ENCODE data around the gene JHY. TPM values are rescaled to one million over a fixed set of nuclear protein-coding genes. Genes with fewer than 3 reads are reported as not detected.

Gene JHY
- total RNA-seq, 1 experiment from 2014 or later = 0.79 TPM

GRCh38 chr11:122883646-122883979, 1.1 kb downstream of the JHY start:
- Mint-ChIP-seq H3K9me3 (no peaks in the 10 kb centered on the region), H3K4me1 (peaks cover 23 to 25% of the 10 kb centered on the region in 2 experiments), H3K27me3 (ENCODE audit: low read depth) (peaks cover 25% of the 10 kb centered on the region), H3K36me3 (ENCODE audit: insufficient read depth in 1 of 3, low read depth in 3 of 3) (no peaks in the 10 kb centered on the region), H3K27ac (no peak overlapping the region), H3K4me3 (peak overlapping the region; percentile 74 to 81)
- no peak overlapping the region for H2AK5ac ChIP-seq (ENCODE audit: insufficient read length, low read length)
- no peak overlapping the region for H4K5ac ChIP-seq (ENCODE audit: insufficient read length, low read depth, low read length)
- no peak overlapping the region for H2BK12ac ChIP-seq (ENCODE audit: insufficient read length, low read depth, low read length)
- H3K4me2 ChIP-seq (ENCODE audit: insufficient read depth, insufficient read length, low read length) = peak overlapping the region; percentile 71
- no peaks in the 10 kb centered on the region for H3K9me3 ChIP-seq (ENCODE audit: control insufficient read depth, low read depth, low read length)
- H3K9ac ChIP-seq (ENCODE audit: extremely low read depth, insufficient read length, low read length) = no peak overlapping the region
- no peak overlapping the region for H3K18ac ChIP-seq (ENCODE audit: insufficient read length, low read depth, low read length)
- no peak overlapping the region for H2BK20ac ChIP-seq (ENCODE audit: low read depth, low read length, poor library complexity, severe bottlenecking)
- no peak overlapping the region for H3T11ph ChIP-seq (ENCODE audit: low read length)
- WGBS (ENCODE audit: extremely low coverage, insufficient read length, low lambda C conversion rate) = no CpG with 5 or more reads among the region's 3 CpGs
- no peak overlapping the region for H3K23ac ChIP-seq (ENCODE audit: insufficient read length, low read depth, low read length)
- no peak overlapping the region for H4K8ac ChIP-seq (replicated peaks; ENCODE audit: insufficient read length, low read depth, low read length)
- no peak overlapping the region for H2AFZ ChIP-seq (ENCODE audit: low read length)
- H3K79me1 ChIP-seq (ENCODE audit: insufficient read depth, low read depth, low read length, poor library complexity, severe bottlenecking) = no peaks in the 10 kb centered on the region
- TF ChIP-seq CTCF (conservative IDR thresholded peaks at IDR 0.05) = no peak
- H3K4ac ChIP-seq (ENCODE audit: low read depth, low read length) = no peak overlapping the region
- no peak for DNase-seq
- no peak overlapping the region for H2BK15ac ChIP-seq (ENCODE audit: low read depth, low read length)
- H3K14ac ChIP-seq (ENCODE audit: insufficient read depth, low read length) = no peak overlapping the region
- H3K27ac ChIP-seq (ENCODE audit: insufficient read length, low read depth, low read length) = no peak overlapping the region
- H3K56ac ChIP-seq (ENCODE audit: insufficient read length, low read depth, low read length) = no peak overlapping the region
- H3K27me3 ChIP-seq (ENCODE audit: insufficient read depth, low read length) = peaks cover 3% of the 10 kb centered on the region; the same call in 1 of the 2 replicates
- H3K4me1 ChIP-seq (ENCODE audit: insufficient read depth, low read length) = peaks cover 5% of the 10 kb centered on the region; the same call in 1 of the 2 replicates
- peaks cover 8% of the 10 kb centered on the region for H3K23me2 ChIP-seq (ENCODE audit: insufficient read length, low read depth, low read length, poor library complexity, severe bottlenecking)
- no peak overlapping the region for H4K91ac ChIP-seq (ENCODE audit: insufficient read length, low read depth, low read length)
- H2BK120ac ChIP-seq (ENCODE audit: low read depth, low read length, poor library complexity, severe bottlenecking) = no peak overlapping the region
- no peak overlapping the region for H2BK5ac ChIP-seq (ENCODE audit: insufficient read length, low read length)
- no peaks in the 10 kb centered on the region for H3K79me2 ChIP-seq (ENCODE audit: insufficient read depth, low read length)
- no peaks in the 10 kb centered on the region for H4K20me1 ChIP-seq (ENCODE audit: control insufficient read depth, insufficient read depth, insufficient read length)
